GM10248 (cell line): ENCODE data around the gene MAPKBP1.

ENCODE experiments used
- CTCF ChIA-PET: fragments of 300-600 bp; sonication (Branson Sonifier 250); formaldehyde crosslinking; extraction: SDS; loops from one replicate; lab custom pipeline; 2021; ENCODE audit warnings: antibody characterized with exemption; lab: Yijun Ruan, JAX
- POLR2A ChIA-PET: fragments of 350-650 bp; sonication (Branson Sonifier 250); formaldehyde crosslinking; extraction: SDS; loops from one replicate; lab custom pipeline; 2020; ENCODE audit warnings: antibody characterized with exemption; lab: Yijun Ruan, JAX
- DNase-seq: peaks from one replicate; pipeline ENCODE4 v3.0.0; 2012; ENCODE audit errors: extremely low spot score
- CTCF ChIP-seq: IDR thresholded peaks from 2 replicates; pipeline ENCODE4 v1.5.1; 2012; ENCODE audit warnings: mild to moderate bottlenecking, low read depth; ENCODE audit errors: extremely low read depth, missing control alignments, control extremely low read depth

Gene MAPKBP1

GRCh38 chr15:41810651-41811431, 36.6 kb downstream of the MAPKBP1 start:
- CTCF ChIA-PET: interaction anchor here (0.6 to 6.4 kb wide), 29 partner anchors 9 to 345 kb away, joined by 3 to 316 read pairs (median 6); partner anchors contain the start of genes JMJD7, MAPKBP1 and MGA
- DNase-seq: no peak
- TF ChIP-seq CTCF: no peak
- POLR2A ChIA-PET: interaction anchor here (0.7 kb wide), 1 partner anchor 297 kb away, joined by 4 read pairs; the partner anchor contains the start of gene LTK

GRCh38 chr15:41811432-41812195, 37.3 kb downstream of the MAPKBP1 start:
- peak; percentile 86 for DNase-seq
- TF ChIP-seq CTCF: peak; percentile 91
- ChIA-PET POLR2A (interaction anchor here (0.8 kb wide), 1 partner anchor 254 kb away, joined by 4 read pairs; no protein-coding TSS in a partner anchor), CTCF (interaction anchor here (0.7 to 6.4 kb wide), 38 partner anchors 10 to 349 kb away, joined by 3 to 316 read pairs (median 4); partner anchors contain the start of genes JMJD7, MAPKBP1 and MGA)

- TF ChIP-seq CTCF: no peak
- ChIA-PET POLR2A (no interaction called here), CTCF (interaction anchor here (1.2 to 6.4 kb wide), 15 partner anchors 9 to 350 kb away, joined by 3 to 316 read pairs (median 13); partner anchors contain the start of genes JMJD7 and MAPKBP1)
- DNase-seq: no peak
Measured at GRCh38 chr15:41812820-41813375, 38.6 kb downstream of the MAPKBP1 start.

- no peak for DNase-seq
- POLR2A ChIA-PET: no interaction called here
- CTCF ChIA-PET: interaction anchor here (1.3 to 6.4 kb wide), 10 partner anchors 8 to 347 kb away, joined by 3 to 316 read pairs (median 14); partner anchors contain the start of genes JMJD7 and MAPKBP1
- TF ChIP-seq CTCF: no peak
Measured at GRCh38 chr15:41813426-41813825, 39.1 kb downstream of the MAPKBP1 start.

GRCh38 chr15:41814534-41814933, 40.2 kb downstream of the MAPKBP1 start:
- no peak for TF ChIP-seq CTCF
- ChIA-PET CTCF (interaction anchor here (0.8 to 6.4 kb wide), 2 partner anchors 39 to 211 kb away, joined by 3 to 316 read pairs; partner anchors contain the start of gene MAPKBP1), POLR2A (no interaction called here)
- DNase-seq: no peak
